ENCODE measurements around the gene TMEM97. TPM values are rescaled to one million over a fixed set of nuclear protein-coding genes. Genes with fewer than 3 reads are reported as not detected.

The TMEM97 gene
- total and polyA plus RNA-seq, 9 of the 15 experiments (the other 6 are each of a cell fraction or from before 2014, with no cell fraction given), result 34.6 to 121 (median 76.0) TPM

DNA sequence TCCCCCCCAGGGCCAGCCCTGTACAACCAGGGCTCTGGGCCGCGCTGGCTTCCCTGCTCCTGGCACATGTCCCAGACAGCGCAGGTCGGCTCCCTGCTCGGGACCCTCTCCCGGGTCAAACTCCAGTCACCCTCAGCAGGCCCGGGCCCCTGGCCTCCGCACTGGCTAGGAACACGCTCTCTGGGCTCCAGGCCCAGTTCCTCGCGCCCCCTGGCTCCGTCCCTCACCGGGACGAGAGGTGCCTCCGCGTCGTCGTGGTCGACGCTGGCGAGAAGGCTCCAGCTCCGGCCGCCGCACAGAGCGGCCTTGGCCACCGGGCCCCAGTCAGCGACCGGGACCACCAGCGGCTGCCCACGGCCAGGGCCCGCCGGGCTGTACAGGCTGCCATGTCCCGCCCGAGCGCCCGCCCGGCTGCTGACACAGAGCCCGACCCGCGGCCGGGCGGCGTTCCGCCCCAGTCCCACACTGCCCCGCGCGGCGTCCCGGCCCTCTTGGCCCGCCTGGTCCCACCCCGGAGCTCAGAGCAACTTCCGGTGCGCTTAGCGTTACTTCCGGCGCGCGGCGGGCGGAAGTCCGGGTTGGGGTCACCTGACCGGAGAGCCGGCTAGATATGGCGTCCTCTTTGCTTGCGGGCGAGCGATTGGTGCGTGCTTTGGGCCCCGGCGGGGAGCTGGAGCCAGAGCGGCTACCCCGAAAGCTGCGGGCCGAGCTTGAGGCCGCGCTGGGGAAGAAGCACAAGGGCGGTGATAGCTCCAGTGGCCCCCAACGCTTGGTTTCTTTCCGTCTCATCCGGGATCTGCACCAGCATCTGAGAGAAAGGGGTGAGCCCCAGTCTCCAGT, 38.3 kb downstream of the TMEM97 start, which contains the start of gene POLDIP2 (continued):
- peak in 1 of 2 experiments; percentile 25; a peak in 1 of 4 replicates for TF ChIP-seq RCOR1 (IDR thresholded peaks at IDR 0.05; ENCODE audit: borderline replicate concordance in 1 of 2, low read depth in 2 of 2, low read length in 2 of 2)
- peak; percentile 90 for TF ChIP-seq TOE1 (IDR thresholded peaks at IDR 0.05; ENCODE audit: borderline replicate concordance)
- TF ChIP-seq TOE1 (CRISPR knock-in tag; IDR thresholded peaks at IDR 0.05; ENCODE audit: borderline replicate concordance, low read depth), result no peak
- no peak for TF ChIP-seq MTF1 (CRISPR knock-in tag; IDR thresholded peaks at IDR 0.05; ENCODE audit: borderline replicate concordance)
- TF ChIP-seq, protein P1, sequence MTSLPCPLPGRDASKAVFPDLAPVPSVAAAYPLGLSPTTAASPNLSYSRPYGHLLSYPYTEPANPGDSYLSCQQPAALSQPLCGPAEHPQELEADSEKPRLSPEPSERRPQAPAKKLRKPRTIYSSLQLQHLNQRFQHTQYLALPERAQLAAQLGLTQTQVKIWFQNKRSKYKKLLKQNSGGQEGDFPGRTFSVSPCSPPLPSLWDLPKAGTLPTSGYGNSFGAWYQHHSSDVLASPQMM (CRISPR knock-in tag; IDR thresholded peaks at IDR 0.05), result no peak
- no peak for TF ChIP-seq ZEB2 (IDR thresholded peaks at IDR 0.05)
- peak; percentile 97 for TF ChIP-seq CREM (IDR thresholded peaks at IDR 0.05; ENCODE audit: low read depth)
- no peak; a peak in 2 of 4 replicates for TF ChIP-seq NRF1 (conservative IDR thresholded peaks at IDR 0.05 in 1 of 2, IDR thresholded peaks at IDR 0.05 in 1 of 2)
- TF ChIP-seq, protein P2, sequence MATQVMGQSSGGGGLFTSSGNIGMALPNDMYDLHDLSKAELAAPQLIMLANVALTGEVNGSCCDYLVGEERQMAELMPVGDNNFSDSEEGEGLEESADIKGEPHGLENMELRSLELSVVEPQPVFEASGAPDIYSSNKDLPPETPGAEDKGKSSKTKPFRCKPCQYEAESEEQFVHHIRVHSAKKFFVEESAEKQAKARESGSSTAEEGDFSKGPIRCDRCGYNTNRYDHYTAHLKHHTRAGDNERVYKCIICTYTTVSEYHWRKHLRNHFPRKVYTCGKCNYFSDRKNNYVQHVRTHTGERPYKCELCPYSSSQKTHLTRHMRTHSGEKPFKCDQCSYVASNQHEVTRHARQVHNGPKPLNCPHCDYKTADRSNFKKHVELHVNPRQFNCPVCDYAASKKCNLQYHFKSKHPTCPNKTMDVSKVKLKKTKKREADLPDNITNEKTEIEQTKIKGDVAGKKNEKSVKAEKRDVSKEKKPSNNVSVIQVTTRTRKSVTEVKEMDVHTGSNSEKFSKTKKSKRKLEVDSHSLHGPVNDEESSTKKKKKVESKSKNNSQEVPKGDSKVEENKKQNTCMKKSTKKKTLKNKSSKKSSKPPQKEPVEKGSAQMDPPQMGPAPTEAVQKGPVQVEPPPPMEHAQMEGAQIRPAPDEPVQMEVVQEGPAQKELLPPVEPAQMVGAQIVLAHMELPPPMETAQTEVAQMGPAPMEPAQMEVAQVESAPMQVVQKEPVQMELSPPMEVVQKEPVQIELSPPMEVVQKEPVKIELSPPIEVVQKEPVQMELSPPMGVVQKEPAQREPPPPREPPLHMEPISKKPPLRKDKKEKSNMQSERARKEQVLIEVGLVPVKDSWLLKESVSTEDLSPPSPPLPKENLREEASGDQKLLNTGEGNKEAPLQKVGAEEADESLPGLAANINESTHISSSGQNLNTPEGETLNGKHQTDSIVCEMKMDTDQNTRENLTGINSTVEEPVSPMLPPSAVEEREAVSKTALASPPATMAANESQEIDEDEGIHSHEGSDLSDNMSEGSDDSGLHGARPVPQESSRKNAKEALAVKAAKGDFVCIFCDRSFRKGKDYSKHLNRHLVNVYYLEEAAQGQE (IDR thresholded peaks at IDR 0.05; ENCODE audit: borderline replicate concordance), result peak; percentile 66
- TF ChIP-seq, protein P2 (CRISPR knock-in tag; IDR thresholded peaks at IDR 0.05; ENCODE audit: low read depth), result peak; percentile 20
- no peak for TF ChIP-seq ADNP (tag; IDR thresholded peaks at IDR 0.05)
- TF ChIP-seq ZNF143 (CRISPR knock-in tag; IDR thresholded peaks at IDR 0.05), result peak; percentile 79
- TF ChIP-seq, protein P3, sequence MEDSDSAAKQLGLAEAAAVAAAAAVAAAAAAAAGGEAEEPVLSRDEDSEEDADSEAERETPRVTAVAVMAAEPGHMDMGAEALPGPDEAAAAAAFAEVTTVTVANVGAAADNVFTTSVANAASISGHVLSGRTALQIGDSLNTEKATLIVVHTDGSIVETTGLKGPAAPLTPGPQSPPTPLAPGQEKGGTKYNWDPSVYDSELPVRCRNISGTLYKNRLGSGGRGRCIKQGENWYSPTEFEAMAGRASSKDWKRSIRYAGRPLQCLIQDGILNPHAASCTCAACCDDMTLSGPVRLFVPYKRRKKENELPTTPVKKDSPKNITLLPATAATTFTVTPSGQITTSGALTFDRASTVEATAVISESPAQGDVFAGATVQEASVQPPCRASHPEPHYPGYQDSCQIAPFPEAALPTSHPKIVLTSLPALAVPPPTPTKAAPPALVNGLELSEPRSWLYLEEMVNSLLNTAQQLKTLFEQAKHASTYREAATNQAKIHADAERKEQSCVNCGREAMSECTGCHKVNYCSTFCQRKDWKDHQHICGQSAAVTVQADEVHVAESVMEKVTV (CRISPR knock-in tag; IDR thresholded peaks at IDR 0.05), result no peak
- peak in 1 of 2 experiments; percentile 85; a peak in 2 of 4 replicates for TF ChIP-seq TRIM24 (IDR thresholded peaks at IDR 0.05)
- no peak for TF ChIP-seq ATF6 (CRISPR knock-in tag; IDR thresholded peaks at IDR 0.05)
- TF ChIP-seq SREBF2 (CRISPR knock-in tag; IDR thresholded peaks at IDR 0.05), result no peak

Measured in K562 (cell line).